ENCODE results near the gene HS6ST2. TPM values are rescaled to one million over a fixed set of nuclear protein-coding genes. Genes with fewer than 3 reads are reported as not detected.

HS6ST2 gene
- total RNA-seq, 1 donor from 2014 or later: 23.4 TPM

GRCh38 chrX:132743086-132743485 lies 215.3 kb downstream of the HS6ST2 start:
- DNase-seq (ENCODE audit: low spot score): no peak

DNA sequence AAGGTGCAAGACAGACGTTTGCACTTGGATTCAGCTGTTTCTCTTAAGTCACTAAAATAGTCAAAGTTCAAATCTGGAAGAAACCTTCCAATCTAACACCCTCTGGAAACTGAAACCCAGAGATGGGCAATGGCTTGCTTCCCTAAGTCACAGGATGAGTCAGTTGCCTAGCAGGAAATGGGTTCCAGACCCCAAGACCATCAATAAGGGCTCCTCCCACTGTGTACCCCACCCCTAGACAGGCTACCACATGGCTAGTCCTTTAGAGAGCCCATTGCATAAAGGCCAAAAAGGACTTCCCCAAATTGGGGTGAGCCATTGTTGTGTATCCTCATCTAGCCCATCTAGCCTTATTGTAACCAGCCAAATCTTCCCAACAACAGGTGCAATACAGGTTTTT lies 216.2 kb downstream of the HS6ST2 start:
- DNase-seq (ENCODE audit: low spot score): no peak

GRCh38 chrX:132741689-132742088 lies 216.7 kb downstream of the HS6ST2 start:
- peak; percentile 48 for DNase-seq (ENCODE audit: low spot score)

GRCh38 chrX:132740316-132741123 lies 217.9 kb downstream of the HS6ST2 start:
- DNase-seq (ENCODE audit: low spot score): no peak

GRCh38 chrX:132738951-132739350 lies 219.5 kb downstream of the HS6ST2 start:
- peak; percentile 43 for DNase-seq (ENCODE audit: low spot score)

DNA sequence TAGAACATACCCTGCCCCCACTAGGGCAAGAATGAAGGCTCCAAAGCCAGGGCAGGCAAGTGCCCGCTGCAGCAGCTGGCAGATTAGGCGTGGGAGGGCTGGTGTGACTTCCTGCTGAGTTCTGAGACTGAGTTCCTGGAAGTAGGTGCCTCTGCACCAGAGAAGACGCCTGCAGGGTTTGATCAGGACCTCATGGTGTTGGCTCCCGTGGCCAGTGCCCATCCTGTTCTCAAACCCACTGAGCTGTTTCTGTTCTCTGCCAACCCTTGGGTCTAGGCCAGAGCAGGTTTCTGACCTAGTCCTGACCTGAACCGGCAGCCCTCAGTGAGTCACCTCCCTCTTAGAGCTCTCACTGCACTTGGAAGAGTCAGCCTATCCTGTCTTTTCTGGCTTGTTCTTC lies 220.7 kb downstream of the HS6ST2 start:
- DNase-seq (ENCODE audit: low spot score): no peak

GRCh38 chrX:132732236-132732635 lies 226.2 kb downstream of the HS6ST2 start:
- no peak for DNase-seq (ENCODE audit: low spot score)

GRCh38 chrX:132730726-132731125 lies 227.7 kb downstream of the HS6ST2 start:
- DNase-seq (ENCODE audit: low spot score): no peak

DNA sequence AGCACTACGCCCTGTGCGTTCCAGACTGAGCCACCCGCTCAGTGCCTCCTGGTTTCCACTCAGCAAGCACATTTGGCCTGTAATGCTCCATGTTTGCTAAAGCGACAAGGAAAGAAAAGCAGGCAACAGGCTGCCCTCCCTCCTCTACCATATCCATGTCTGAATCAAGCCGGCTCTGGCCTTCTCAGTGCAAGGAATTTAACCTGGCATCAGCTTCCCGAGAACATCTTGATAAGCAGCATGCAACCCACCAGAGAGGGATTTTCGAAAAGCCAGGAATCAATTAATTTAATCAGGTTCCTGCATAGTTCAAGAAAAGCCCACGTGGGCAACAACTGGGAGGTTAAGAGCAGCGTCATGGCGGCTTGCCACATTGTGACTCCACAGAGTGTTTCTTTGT lies 228.2 kb downstream of the HS6ST2 start:
- peak; percentile 37 for DNase-seq (ENCODE audit: low spot score)

DNA sequence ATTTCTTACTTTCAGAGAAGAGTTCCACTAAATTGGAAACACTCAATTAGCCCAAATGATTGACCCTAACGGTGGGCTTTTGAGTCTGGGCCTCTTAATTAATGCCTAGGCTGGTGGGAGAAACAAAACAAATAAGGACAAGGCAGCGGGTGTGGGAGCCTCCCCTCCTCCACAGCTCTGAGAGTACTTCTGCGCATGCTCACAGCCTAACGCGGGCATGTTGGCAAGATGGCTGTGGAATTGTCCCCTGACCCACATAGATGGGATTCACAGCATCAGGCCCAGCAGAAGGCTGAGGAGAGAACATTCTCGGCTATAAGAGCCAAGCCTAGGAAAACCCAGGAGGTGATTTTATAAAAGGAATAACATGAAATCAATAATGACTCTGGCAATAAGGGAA lies 230.1 kb downstream of the HS6ST2 start:
- DNase-seq (ENCODE audit: low spot score): no peak

- DNase-seq (ENCODE audit: low spot score): no peak
Measured at GRCh38 chrX:132718431-132718958, 239.9 kb downstream of the HS6ST2 start.

GRCh38 chrX:132716006-132716405 lies 242.4 kb downstream of the HS6ST2 start:
- no peak for DNase-seq (ENCODE audit: low spot score)

DNA sequence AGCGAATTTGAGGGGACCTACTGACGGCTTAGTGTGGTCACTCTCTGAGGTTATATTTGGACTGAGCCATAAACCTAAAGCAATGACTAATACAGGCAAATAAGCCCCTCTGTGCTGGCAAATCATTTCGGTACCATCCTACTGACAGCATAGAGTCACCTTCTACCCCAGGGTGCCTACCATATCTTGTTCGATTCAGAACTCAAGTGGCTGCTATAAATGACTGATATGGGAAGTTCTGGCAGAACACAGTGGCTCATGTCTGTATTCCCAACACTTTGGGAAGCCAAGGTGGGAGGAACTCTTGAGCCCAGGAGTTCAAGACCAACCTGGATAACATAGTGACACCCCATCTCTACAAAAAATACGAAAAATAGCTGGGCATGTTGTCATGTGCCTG lies 243.5 kb downstream of the HS6ST2 start:
- no peak for DNase-seq (ENCODE audit: low spot score)

DNA sequence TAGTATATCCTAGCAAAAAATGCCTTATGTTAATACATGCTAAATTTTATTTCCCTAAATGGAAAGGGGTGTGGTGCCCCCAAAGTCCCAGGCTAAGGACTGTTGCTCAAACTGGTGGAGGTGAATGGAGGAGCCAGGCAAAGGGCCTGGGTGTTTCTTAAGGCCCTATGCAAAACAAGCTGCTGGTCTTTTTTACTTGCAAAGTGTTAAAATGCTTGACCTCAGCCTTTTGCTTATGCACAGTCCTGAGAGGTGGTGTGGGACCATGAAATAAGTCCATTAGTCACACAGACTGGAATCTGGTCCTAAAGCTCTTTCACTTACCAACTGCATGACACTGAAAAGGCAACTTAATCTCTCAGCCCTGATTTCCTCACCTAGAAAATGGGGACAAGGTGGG lies 246.1 kb downstream of the HS6ST2 start:
- DNase-seq (ENCODE audit: low spot score): no peak

DNA sequence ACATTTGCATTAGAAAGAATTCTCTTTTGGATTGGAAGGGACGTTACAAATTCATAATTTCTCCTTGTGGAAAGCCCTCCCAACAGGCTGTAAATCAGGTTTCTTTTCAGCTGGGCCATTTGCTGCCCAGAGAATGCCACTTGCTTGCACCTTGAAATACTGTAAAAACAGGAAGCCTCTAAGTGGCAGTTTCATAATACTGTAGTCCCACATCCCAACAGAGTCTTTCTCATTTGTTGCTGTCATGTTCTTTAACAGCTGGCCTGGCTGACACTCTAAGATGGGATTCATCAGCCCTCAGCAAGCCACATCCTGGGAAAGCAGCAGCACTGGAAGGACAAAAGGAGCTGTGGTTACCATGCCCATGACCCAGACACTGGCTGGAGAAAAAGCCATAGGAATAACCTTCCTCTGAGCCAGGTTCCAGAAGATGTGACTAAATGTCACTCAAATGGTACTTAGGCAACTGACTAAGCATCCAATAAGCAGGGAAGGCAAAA lies 247.7 kb downstream of the HS6ST2 start:
- no peak for DNase-seq (ENCODE audit: low spot score)

DNA sequence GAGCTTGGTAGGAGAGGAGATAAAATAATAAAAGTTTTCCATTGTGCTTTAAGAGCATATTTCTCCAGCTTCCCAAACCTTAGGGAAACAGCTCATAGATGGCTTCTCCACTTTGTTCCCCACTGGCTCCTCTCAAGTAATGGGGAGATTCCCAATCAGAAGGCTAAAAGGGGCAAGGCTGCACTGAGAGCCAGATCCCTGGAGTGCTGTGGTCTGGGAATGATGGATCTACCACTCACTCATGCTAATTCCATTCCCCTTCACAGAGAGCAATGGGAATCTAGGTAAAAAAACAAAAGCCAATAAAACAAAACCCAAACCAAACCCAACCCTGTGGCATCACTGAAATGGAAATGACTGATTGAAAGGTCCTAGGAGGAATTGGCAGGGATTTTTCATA lies 249.9 kb downstream of the HS6ST2 start:
- no peak for DNase-seq (ENCODE audit: low spot score)

DNA sequence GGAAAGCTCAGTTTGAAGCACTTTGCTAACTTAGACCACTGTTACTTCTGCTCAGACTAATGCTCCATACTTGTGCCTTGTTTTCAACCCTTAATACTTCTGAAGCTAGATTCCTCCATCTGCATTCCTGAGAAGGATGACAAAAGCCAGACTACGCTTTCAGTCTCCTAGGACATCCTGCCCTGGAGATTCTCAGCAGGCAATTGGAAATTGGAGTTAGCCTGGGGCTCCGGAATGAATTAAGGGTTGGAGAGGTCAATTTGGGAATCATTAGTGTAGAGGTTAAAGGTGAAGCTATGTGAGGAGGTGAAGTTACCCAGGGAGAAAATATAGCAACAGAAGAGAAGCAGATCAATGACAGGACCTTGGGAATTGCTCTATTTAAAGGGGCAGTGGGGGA lies 253.7 kb downstream of the HS6ST2 start:
- peak; percentile 79 for DNase-seq (ENCODE audit: low spot score)

DNA sequence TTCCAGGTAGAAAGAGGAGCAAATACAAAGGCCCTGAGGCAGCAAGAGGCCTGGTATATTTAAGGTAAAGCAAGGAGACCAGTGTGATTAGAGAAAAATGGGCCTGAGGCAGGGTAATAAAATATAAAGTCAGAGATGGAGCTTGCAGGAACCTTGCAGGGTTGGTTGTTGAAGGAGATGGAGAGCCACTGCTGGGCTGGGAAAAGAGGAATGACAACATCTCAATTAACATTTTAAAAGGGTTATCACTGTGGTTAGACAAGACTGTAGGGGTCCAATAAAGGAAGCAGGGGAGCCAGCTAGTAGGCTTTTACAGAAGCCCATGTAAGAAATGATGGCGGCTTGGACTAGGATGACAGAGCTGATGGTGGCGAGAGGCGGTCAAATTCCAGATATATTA lies 264.0 kb downstream of the HS6ST2 start:
- no peak for DNase-seq (ENCODE audit: low spot score)

DNA sequence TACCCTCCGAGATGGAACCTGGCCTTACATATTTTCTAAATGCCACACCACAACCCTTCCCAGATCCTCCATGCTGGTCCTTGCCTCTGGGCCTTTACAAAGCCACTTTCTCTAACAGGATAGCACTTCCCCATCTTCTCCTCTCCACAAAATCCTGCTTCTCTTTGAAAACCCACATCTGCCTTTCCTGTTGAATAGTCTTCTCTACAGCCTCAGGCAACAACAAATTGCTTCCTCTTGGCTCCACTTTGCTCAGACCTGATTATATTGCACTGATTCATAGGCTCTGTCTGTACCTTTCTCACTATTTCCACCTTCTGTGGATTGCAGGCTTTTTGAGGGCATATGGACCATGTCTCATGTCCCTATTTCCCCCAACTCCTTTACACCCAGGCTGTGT lies 265.9 kb downstream of the HS6ST2 start:
- DNase-seq (ENCODE audit: low spot score): no peak

GRCh38 chrX:132692066-132692465 lies 266.4 kb downstream of the HS6ST2 start:
- no peak for DNase-seq (ENCODE audit: low spot score)

- peak; percentile 31 for DNase-seq (ENCODE audit: low spot score)
Measured at GRCh38 chrX:132689612-132690563, 268.5 kb downstream of the HS6ST2 start.

DNA sequence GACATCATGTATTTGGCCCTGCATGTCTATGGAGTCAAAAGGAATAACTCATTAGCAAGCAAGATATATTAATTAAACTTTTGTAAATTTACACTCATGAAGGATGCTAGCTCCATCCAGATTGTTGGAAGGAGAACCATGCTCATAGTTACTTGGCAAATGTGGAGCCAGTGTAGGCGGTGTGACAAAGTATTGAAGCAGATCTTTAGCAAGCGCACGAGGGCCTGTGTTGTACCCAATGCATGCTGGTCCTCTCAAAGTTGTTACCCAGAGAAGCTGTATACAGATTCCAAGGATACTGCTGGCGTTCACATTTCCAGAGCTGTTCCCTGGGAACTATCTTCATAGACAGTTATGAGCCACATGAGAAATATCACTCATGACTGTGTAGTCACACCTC lies 273.2 kb downstream of the HS6ST2 start:
- no peak for DNase-seq (ENCODE audit: low spot score)
